Measurements from ENCODE around the gene ANKRD24.
"Not testable (repeated sequence)": the region's sequence is repeated elsewhere in the genome, so short reads cannot be mapped to it uniquely, and the experiment has no call there.

The ANKRD24 gene

DNA sequence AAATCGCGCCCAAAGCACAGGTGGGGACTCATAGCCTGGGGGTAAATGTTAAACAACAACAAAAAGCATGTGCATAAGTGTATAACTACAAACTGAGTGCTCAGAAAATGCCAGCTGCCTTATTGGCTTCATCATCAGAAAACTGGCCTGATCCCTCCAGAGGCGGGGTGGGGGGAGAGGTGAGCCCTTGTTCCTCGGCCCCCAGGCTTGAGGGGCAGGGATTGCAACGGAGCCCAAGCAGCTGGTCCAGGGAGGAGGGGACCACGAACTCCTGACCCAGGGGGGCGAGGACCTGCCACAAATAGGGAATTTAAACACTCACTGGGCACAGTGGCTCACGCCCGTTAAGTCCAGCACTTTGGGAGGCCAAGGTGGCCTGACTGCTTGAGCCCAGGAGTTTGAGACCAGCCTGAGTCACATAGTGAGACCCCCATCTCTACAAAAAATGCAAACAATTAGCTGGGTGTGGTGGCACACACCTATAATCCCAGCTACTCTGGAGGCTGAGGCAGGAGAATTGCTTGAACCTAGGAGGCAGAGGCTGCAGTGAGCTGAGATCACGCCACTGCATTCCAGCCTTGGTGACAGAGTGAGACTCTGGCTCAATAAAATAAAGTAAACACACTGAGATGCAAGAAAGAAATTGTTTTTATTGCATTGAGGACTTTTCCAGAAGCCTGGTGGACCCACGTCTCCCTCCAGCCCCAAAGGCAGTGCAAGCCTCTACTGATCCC lies 8.8 kb upstream of the ANKRD24 start:
- DNase-seq (ENCODE audit: low read depth) = no peak

- DNase-seq (ENCODE audit: low read depth) = no peak
These were observed 8.1 kb upstream of the ANKRD24 start for GRCh38 chr19:4174213-4174894.

DNA sequence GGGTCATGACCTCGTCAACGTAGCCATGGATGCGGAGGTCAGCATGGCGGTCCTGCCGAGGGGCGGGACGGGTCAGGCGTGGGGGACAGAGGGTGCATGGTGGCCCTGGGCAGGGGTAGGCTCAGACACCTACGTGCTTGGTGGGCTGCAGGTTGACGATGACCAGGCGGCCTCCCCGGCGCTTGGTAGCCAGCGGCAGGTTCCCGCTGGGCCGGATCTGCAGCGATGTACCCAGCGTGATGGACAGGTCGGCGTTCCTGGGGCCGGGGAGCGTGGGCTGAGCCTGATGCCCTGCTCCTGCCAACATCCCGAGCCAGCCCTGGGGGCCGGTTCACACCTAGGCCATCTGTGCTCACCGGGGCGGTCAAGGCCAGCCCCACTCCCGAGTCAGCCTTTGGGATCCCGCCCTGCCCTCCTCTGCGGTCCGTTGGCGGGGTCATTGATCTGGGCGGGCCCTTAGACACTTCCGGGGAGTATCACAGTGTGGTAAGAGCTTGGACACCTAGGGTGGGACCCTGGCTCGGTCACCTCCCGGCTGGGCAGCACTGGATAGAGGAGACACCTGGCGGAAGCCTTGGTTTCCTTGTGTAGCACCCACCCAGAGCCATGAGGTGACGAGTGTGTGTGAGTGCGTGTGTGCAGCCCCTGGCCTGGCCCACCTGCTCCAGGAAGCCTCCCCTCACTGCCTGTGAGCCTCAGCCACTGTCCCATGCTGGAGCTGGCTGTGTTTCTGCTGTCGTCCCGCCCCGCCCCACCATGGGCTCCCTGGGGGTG lies 7.4 kb upstream of the ANKRD24 start:
- no peak for DNase-seq (ENCODE audit: low read depth)

- DNase-seq (ENCODE audit: low read depth) = no peak
These were observed 6.9 kb upstream of the ANKRD24 start for GRCh38 chr19:4175669-4175931.

GRCh38 chr19:4177146-4177545 lies 5.3 kb upstream of the ANKRD24 start:
- no peak for DNase-seq (ENCODE audit: low read depth)

- DNase-seq (ENCODE audit: low read depth) = no peak
These were observed 3.5 kb upstream of the ANKRD24 start for GRCh38 chr19:4178990-4179389.

DNA sequence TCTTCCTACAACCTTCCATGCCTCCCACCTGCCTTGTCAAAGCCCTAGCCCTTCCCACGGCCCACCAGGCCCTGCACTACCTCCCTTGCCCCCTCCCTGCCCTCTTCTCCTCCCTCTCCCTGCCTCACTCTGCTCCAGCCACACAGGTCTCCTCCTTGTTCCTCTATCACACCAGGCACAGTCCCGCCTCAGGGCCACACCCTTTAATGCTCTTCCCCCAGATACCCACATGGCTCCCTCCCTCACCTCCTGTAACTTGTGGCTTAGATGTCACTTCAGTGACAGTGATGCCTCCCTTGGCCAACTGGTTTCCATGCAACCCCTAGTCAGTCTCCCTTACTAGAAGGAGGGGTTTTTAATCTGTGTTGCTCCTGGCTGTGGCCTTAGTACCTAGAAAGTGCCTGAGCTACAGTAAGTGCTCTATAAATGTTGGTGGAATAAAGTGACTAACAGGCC lies 1.4 kb upstream of the ANKRD24 start:
- no peak for DNase-seq (ENCODE audit: low read depth)

- DNase-seq (ENCODE audit: low read depth) = no peak
These were observed 1.7 kb downstream of the ANKRD24 start for GRCh38 chr19:4183967-4184717.

DNA sequence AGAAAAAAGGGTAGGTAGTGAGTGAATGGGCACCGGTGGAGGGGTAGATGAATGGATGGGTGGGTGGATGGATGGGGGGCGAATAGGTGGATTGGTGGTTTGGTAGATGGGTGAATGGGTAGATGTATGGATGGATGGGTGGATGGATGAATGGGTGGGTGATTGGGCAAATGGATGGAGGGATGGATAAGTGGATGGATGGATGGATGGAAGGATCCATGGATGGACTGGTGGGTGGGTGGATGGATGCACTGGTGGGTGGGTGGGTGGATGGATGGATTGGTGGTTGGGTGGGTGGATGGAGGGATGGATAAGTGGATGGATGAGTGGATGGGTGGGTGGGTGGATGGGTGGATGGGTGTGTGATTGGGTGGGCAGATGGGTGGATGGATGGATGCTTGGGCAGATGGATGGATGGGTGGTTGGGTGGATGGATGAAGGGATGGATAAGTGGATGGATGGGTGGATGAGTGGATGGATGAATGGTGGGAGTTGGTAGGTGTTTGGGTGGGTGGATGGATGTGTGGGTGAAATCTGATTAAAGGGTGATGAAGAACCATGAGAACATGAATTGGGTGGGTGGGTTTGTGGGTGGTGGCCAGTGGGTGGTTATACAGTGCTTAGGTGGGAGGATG lies 2.3 kb downstream of the ANKRD24 start:
- DNase-seq (ENCODE audit: low read depth) = no peak

DNA sequence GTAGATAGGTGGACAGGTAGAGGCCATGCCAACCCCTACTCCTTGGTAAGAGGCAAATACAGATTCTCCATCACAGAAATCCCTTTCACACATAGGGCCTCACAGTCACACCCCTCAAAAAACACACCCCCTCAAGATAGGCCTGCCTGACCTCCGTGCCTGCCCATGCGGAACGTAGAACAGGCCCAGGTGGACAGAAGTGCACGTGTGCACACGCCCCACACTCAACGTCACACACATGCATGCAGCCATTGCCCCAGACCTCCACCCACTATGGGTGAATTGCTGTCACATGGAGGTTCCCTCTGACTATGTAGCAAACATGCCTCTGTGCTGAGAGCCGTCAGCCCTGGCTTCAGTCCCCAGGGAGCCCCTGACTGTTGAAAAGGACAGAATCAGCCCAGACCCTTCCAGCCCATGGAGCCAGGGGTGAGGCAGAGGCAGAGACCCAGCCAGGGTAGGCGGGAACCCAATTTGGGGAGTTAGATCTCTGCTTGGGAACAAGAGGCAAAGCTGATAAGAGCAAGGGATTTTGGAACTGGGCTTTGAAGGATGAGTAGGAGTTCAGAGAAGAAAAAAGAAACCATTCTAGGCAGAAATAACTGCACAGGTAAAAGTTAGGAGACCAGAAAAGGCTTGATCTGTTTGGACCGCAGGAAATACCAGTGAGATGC lies 3.1 kb downstream of the ANKRD24 start:
- DNase-seq (ENCODE audit: low read depth) = no peak

GRCh38 chr19:4186087-4186993 lies 3.9 kb downstream of the ANKRD24 start:
- peak; percentile 54 for DNase-seq (ENCODE audit: low read depth)

- DNase-seq (ENCODE audit: low read depth) = no peak
These were observed 5.0 kb downstream of the ANKRD24 start for GRCh38 chr19:4187313-4188122.

DNA sequence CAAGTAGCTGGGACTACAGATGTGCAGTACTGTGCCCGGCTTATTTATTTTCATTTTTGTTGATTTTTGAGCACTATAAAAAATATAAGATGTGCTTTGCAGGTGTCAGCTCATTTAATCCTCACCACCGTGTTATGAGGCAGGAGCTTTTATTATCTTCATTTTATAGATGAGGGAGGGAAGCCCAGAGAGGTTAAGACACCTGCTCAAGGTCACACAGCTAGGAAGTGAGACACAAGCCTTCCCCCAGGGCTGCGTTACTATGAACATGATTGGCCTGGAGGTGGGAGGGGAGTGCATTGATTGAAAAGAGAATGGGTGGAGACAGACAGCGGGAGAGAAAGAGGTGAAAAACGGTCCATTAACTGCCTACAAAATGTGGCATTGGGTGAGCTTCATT lies 7.2 kb downstream of the ANKRD24 start:
- no peak for DNase-seq (ENCODE audit: low read depth)

DNA sequence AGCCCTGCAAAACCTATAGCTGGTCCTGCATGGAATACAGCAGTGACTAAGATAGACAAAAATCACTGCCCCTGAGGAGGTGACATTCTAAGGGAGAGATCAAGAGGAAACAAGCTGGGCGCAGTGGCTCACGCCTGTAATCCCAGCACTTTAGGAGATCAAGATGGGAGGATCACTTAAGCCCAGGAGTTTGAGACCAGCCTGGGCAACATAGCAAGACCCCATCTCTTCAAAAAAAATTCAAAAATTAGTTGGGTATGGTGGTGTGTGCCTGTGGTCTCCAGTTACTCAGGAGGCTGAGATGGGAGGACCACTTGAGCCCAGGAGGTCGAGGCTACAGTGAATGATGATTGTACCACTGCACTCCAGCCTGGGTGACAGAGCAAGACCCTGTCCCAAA lies 10.0 kb downstream of the ANKRD24 start:
- DNase-seq (ENCODE audit: low read depth) = not testable (repeated sequence)

DNA sequence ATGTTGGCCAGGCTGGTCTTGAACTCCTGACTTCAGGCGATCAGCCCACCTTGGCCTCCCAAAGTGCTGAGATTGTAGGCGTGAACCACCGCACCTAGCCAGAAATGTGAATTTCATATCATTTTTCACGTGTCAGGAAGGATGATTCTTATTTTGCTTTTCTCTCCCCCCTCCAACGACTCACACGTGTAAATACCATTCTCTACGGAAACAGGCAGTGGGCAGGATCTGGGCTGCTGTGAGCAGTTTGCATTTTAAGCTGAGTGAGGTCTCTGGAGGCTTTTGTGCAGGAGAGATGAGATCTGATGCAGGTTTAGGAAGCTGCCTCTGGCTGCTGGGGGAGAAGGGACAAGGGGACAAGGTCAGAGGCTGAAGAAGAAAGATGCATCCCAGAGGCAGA lies 11.9 kb downstream of the ANKRD24 start:
- DNase-seq (ENCODE audit: low read depth) = no peak

DNA sequence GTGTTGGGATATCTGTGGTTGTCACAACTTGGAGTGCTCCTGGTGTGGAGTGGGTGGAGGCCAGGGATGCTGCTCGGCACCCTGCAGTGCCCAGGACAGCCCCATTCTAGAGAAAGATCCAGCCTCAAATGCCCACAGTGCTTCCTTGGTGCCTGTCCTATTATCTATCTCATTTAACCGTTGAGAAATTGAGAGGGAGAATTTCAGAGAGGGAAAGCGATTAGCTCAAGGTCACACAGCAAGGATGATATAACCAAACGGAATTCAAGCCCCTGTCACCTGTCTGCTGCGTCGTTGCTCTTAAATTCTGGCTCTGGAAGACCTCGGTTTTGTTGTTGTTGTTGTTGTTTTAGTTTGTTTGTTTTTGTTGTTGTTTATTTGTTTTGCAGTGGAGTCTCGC lies 13.5 kb downstream of the ANKRD24 start:
- no peak for DNase-seq (ENCODE audit: low read depth)

- DNase-seq (ENCODE audit: low read depth) = no peak
These were observed 14.2 kb downstream of the ANKRD24 start for GRCh38 chr19:4196587-4197148.

DNA sequence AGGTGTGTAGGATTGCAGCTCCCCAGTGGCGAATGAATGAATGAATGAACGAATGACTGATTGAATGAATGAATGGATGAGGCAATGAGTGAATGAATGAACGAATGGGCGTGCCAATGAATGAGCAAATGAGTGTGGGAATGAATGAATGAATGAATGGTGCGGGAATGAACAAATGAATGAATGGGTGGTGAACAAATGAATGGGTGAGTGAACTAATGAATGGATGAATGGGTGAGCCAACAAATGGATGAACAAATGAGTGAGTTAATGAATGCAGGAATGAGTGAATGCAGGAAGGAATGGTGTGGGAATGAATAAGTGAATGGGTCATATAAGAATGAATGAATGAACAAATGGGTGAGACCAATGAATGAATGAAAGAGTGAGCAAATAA lies 14.7 kb downstream of the ANKRD24 start:
- no peak for DNase-seq (ENCODE audit: low read depth)
